Mucosa of rectum (tissue), 2 donors: ENCODE data around the gene DCUN1D2.

Experiments used
- H3K27ac ChIP-seq, 2 donors: one replicate each; pipeline ENCODE4 v1.7.0; 2013; ENCODE audit warnings: inconsistent platforms in 2 of 2, low read depth in 2 of 2, low read length in 2 of 2
- H3K27me3 ChIP-seq, 2 donors: one replicate each; pipeline ENCODE4 v1.7.0; 2013; ENCODE audit warnings: low read length in 2 of 2; ENCODE audit not compliant: control insufficient read depth in 2 of 2, insufficient read depth in 2 of 2
- H3K36me3 ChIP-seq, 2 donors: one replicate each; pipeline ENCODE4 v1.7.0; 2013; ENCODE audit warnings: low read length in 2 of 2; ENCODE audit not compliant: control insufficient read depth in 2 of 2, insufficient read depth in 2 of 2
- H3K4me1 ChIP-seq, 2 donors: one replicate each; pipeline ENCODE4 v1.7.0; 2013; ENCODE audit warnings: low read length in 2 of 2, mild to moderate bottlenecking in 1 of 2; ENCODE audit not compliant: control insufficient read depth in 2 of 2, insufficient read depth in 2 of 2
- H3K4me3 ChIP-seq, 2 donors: one replicate each; pipeline ENCODE4 v1.7.0; 2013; ENCODE audit warnings: low read length in 2 of 2
- H3K9ac ChIP-seq, 2 donors: one replicate each; pipeline ENCODE4 v1.7.0; 2013; ENCODE audit warnings: low read length in 2 of 2, low read depth in 1 of 2, mild to moderate bottlenecking in 1 of 2
- H3K9me3 ChIP-seq, 2 donors: one replicate each; pipeline ENCODE4 v1.7.0; 2013; ENCODE audit warnings: low read length in 2 of 2; ENCODE audit not compliant: control insufficient read depth in 2 of 2
- donor health status: healthy.
- donor health status: Normal muscosa, but diverticular disease.

Gene DCUN1D2

GRCh38 chr13:113412440-113412839 is 78.1 kb downstream of the DCUN1D2 start:
- no peaks in the 10 kb centered on the region for H3K27me3 ChIP-seq
- H3K4me1 ChIP-seq, result peaks cover 3% of the 10 kb centered on the region in 2 donors
- no peaks in the 10 kb centered on the region for H3K9me3 ChIP-seq
- H3K4me3 ChIP-seq, result no peak overlapping the region
- no peak overlapping the region for H3K9ac ChIP-seq
- H3K27ac ChIP-seq, result no peak overlapping the region
- H3K36me3 ChIP-seq, result no peaks in the 10 kb centered on the region

DNA sequence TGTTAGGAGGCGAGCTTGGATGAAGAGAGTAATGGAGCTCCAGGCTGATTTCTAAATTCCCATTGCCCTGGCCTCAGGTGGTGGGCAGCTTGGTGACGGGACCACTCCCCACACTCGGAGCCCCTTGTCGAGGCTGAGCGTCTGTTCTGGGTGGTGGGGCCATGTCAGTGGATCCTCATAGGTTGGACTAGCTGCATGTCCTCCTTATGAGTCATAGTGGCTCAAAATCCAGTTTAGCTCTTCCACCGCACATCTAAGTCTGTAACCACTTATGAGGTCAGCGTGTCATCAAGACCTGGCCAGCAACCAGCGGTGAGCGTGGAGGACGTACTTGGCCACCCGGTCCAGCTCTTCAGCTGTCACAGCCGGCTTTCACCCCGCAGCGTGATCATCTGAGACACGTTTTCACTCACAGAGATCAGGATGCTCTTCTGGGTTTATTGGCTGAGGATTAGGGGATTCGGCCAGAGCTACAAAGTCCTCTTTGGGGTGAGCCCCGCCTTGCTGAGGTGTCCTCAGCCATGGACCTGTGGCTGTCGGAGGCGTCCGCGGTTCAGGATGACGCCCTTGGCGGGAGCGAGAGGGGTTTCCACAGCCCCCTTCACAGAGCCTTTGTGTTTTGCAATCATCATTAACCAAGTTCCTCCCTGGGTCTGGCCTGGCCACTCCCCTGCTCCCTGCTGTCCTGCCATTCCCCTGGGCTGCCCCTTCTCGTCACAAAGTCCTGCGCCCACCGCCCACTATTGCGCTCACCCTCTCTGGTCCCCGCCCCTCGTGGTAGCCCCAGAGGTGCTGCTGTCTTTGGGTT is 79.1 kb downstream of the DCUN1D2 start:
- Histone ChIP-seq H3K36me3 (no peaks in the 10 kb centered on the region), H3K9me3 (no peaks in the 10 kb centered on the region), H3K4me1 (peaks cover 3% of the 10 kb centered on the region in 2 donors), H3K27ac (peak overlapping the region; percentile 48 to 68), H3K27me3 (no peaks in the 10 kb centered on the region), H3K9ac (no peak overlapping the region), H3K4me3 (peak overlapping the region in 1 of 2 donors; percentile 20)

- H3K27me3 ChIP-seq, result peaks cover 0 to 2% of the 10 kb centered on the region in 2 donors
- H3K4me1 ChIP-seq, result peaks cover 3% of the 10 kb centered on the region in 2 donors
- no peak overlapping the region for H3K9ac ChIP-seq
- no peaks in the 10 kb centered on the region for H3K36me3 ChIP-seq
- peak overlapping the region; percentile 48 to 68 for H3K27ac ChIP-seq
- H3K4me3 ChIP-seq, result no peak overlapping the region
- H3K9me3 ChIP-seq, result no peaks in the 10 kb centered on the region
Observed at GRCh38 chr13:113410472-113411201, 79.9 kb downstream of the DCUN1D2 start.

- Histone ChIP-seq H3K36me3 (no peaks in the 10 kb centered on the region), H3K27ac (no peak overlapping the region), H3K27me3 (peaks cover 0 to 2% of the 10 kb centered on the region in 2 donors), H3K9me3 (no peaks in the 10 kb centered on the region), H3K4me1 (no peaks in the 10 kb centered on the region), H3K4me3 (no peak overlapping the region), H3K9ac (no peak overlapping the region)
Observed at GRCh38 chr13:113408562-113408961, 81.9 kb downstream of the DCUN1D2 start.

- H3K9me3 ChIP-seq, result no peaks in the 10 kb centered on the region
- no peaks in the 10 kb centered on the region for H3K36me3 ChIP-seq
- no peak overlapping the region for H3K27ac ChIP-seq
- H3K9ac ChIP-seq, result no peak overlapping the region
- H3K27me3 ChIP-seq, result peaks cover 0 to 2% of the 10 kb centered on the region in 2 donors
- no peak overlapping the region for H3K4me3 ChIP-seq
- no peaks in the 10 kb centered on the region for H3K4me1 ChIP-seq
Observed at GRCh38 chr13:113407531-113408393, 82.7 kb downstream of the DCUN1D2 start.

- Histone ChIP-seq H3K27ac (no peak overlapping the region), H3K4me3 (no peak overlapping the region), H3K9me3 (no peaks in the 10 kb centered on the region), H3K36me3 (no peaks in the 10 kb centered on the region), H3K4me1 (no peaks in the 10 kb centered on the region), H3K9ac (no peak overlapping the region), H3K27me3 (peaks cover 0 to 2% of the 10 kb centered on the region in 2 donors)
Observed at GRCh38 chr13:113407103-113407530, 83.4 kb downstream of the DCUN1D2 start.

DNA sequence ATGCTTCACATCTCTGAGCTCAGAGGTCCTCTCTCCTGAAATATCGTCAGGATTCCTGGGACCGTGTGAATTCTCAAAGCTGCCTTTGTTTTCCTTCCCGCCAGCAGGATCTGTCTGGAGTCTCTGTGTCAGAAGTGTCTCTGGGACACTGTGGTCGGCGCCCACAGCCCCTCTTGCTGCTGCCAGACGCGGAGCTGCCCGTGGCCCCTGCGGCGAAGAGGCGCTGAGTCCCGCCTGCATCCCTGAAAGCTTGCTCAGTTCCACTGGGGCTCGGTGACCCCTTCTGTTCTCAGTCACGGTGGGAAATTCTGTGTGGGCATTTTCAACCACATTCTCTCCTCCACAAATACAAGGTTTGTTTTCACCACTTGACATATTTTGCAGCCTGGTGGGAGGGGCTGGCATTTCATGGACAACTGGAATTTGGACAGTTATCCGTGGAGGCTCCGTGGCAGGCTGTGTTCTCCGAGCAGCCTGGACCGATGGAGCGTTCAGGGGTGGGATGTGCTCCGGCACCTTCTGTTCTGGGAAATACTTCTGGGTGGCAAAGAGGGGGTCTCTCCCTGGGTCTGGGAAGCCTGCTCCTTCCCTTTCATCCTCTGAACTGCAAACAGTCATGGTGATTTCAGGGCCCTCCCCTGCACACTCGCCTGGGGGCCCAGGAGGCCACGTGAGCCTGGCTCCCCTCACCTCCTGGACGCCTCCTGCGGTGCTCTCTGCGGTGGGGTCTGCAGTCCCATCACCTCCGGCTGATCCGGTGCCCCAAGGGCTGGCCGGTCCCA is 84.0 kb downstream of the DCUN1D2 start:
- no peaks in the 10 kb centered on the region for H3K36me3 ChIP-seq
- H3K9ac ChIP-seq, result no peak overlapping the region
- H3K27ac ChIP-seq, result no peak overlapping the region
- no peaks in the 10 kb centered on the region for H3K9me3 ChIP-seq
- no peaks in the 10 kb centered on the region for H3K4me1 ChIP-seq
- H3K4me3 ChIP-seq, result no peak overlapping the region
- peaks cover 0 to 2% of the 10 kb centered on the region in 2 donors for H3K27me3 ChIP-seq
